Vagina (tissue), 2 donors: ENCODE measurements around the gene CADM2. TPM values are rescaled to one million over a fixed set of nuclear protein-coding genes. Genes with fewer than 3 reads are reported as not detected.

Experiments
- DNase-seq, 2 donors: peaks; one replicate each; pipeline ENCODE4 v3.0.0-alpha.2; 2017; ENCODE audit errors: extremely low spot score in 2 of 2
- H3K27ac ChIP-seq: fragments of 200-600 bp; sonication (generic); one replicate; pipeline ENCODE4 v1.5.1; 2019
- H3K27me3 ChIP-seq: fragments of 200-600 bp; sonication (generic); one replicate; pipeline ENCODE4 v1.5.1; 2019
- H3K36me3 ChIP-seq, 2 donors: fragments of 200-600 bp; sonication (generic); one replicate each; pipeline ENCODE4 v1.5.1; 2017 to 2019
- H3K4me1 ChIP-seq: fragments of 200-600 bp; sonication (generic); one replicate; pipeline ENCODE4 v1.5.1; 2019
- H3K4me3 ChIP-seq, 2 donors: fragments of 200-600 bp; sonication (generic); 1 replicate in 1 of 2; 2 replicates in 1 of 2; pipeline ENCODE4 v1.5.1; 2016 to 2019
- H3K9me3 ChIP-seq: fragments of 200-600 bp; sonication (generic); one replicate; pipeline ENCODE4 v1.5.1; 2019
- POLR2A ChIP-seq, 2 donors: fragments of 450-650 bp; IDR thresholded peaks; one replicate each; pipeline ENCODE4 v1.6.1; 2017; ENCODE audit warnings: antibody characterized with exemption in 2 of 2, mild to moderate bottlenecking in 2 of 2, moderate library complexity in 2 of 2
- POLR2AphosphoS5 ChIP-seq, 2 donors: sonication (generic); formaldehyde crosslinking; IDR thresholded peaks; one replicate each; pipeline ENCODE4 v1.9.0; 2017; ENCODE audit warnings: antibody characterized with exemption in 2 of 2, mild to moderate bottlenecking in 2 of 2, low read depth in 1 of 2; ENCODE audit not compliant: insufficient read depth in 1 of 2
- intact Hi-C: fragments of 100-400 bp; cut with DNase I; formaldehyde crosslinking; loops from one replicate; pipeline ENCODE4 v1.15.1; 2023
- total RNA-seq: library from RNA; depleted of rRNA; stranded (reverse); fragments of >200 nt; gene quantifications from one replicate; pipeline ENCODE4 v1.2.3, GENCODE V29; 2016
- TF ChIP-seq, protein P1 (sequence below), 3 experiments: fragments of 450-650 bp in 2 of 3; fragments of 200-600 bp in 1 of 3; sonication (generic) in 1 of 3; IDR thresholded peaks; one replicate each; pipeline ENCODE4 v1.5.1; 2017 to 2019; ENCODE audit warnings: antibody characterized with exemption in 3 of 3, mild to moderate bottlenecking in 2 of 3, moderate library complexity in 2 of 3

The CADM2 gene
- total RNA-seq, 1 donor from 2014 or later, result 3.7 TPM

DNA sequence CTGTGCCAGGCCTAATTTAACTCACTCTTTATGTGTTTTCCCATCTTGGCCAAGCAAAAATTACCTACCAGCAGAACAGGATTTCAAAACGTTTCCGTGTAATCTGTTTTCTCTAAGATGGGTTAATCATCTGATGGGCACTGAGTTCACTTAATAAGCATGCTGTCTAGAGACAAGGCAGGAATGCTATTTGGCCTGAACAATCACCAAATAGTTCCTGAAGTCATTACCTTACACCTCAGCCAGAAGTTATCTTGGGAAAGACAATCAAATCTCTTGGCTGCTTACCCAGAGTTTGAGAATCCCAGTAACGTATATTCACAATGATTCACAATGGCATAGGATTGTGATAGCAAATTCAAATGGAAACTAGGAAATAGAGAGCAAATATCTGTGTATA, 779.1 kb downstream of the CADM2 start:
- H3K36me3 ChIP-seq, result no peaks in the 10 kb centered on the region
- H3K27ac ChIP-seq, result no peak overlapping the region
- no peak for DNase-seq
- TF ChIP-seq, protein P1, sequence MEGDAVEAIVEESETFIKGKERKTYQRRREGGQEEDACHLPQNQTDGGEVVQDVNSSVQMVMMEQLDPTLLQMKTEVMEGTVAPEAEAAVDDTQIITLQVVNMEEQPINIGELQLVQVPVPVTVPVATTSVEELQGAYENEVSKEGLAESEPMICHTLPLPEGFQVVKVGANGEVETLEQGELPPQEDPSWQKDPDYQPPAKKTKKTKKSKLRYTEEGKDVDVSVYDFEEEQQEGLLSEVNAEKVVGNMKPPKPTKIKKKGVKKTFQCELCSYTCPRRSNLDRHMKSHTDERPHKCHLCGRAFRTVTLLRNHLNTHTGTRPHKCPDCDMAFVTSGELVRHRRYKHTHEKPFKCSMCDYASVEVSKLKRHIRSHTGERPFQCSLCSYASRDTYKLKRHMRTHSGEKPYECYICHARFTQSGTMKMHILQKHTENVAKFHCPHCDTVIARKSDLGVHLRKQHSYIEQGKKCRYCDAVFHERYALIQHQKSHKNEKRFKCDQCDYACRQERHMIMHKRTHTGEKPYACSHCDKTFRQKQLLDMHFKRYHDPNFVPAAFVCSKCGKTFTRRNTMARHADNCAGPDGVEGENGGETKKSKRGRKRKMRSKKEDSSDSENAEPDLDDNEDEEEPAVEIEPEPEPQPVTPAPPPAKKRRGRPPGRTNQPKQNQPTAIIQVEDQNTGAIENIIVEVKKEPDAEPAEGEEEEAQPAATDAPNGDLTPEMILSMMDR (IDR thresholded peaks at IDR 0.05), result no peak
- no peaks in the 10 kb centered on the region for H3K4me1 ChIP-seq
- no peak overlapping the region for H3K4me3 ChIP-seq
- H3K9me3 ChIP-seq, result no peaks in the 10 kb centered on the region
- no peaks in the 10 kb centered on the region for H3K27me3 ChIP-seq
- intact Hi-C loops, result no loop called here

DNA sequence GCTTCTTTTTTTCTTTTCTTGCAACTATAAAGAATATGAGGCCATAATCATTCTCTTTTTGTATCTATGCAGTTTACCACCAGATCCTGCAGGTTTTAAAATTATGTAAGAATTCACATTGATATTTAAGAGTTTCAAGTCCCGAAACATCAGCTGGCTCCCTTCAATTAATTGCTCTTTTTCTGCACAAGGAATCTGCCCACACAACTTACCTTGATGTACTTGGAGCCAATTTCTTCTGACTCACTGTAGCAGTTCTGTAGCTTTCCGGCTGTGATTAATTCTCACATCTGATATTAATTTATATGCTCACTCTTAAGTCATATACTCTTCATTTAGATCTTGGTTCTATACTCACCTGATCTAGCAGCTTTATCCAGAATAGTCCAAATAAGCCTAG, 781.8 kb downstream of the CADM2 start:
- intact Hi-C loops, result no loop called here
- no peak overlapping the region for H3K4me3 ChIP-seq
- no peak for DNase-seq
- no peaks in the 10 kb centered on the region for H3K36me3 ChIP-seq
- H3K4me1 ChIP-seq, result no peaks in the 10 kb centered on the region
- H3K27ac ChIP-seq, result no peak overlapping the region
- no peaks in the 10 kb centered on the region for H3K27me3 ChIP-seq
- TF ChIP-seq POLR2A (IDR thresholded peaks at IDR 0.05) (no peak), POLR2AphosphoS5 (IDR thresholded peaks at IDR 0.05; ENCODE audit: insufficient read depth in 1 of 2, low read depth in 1 of 2) (no peak)
- TF ChIP-seq, protein P1 (IDR thresholded peaks at IDR 0.05), result no peak
- no peaks in the 10 kb centered on the region for H3K9me3 ChIP-seq

DNA sequence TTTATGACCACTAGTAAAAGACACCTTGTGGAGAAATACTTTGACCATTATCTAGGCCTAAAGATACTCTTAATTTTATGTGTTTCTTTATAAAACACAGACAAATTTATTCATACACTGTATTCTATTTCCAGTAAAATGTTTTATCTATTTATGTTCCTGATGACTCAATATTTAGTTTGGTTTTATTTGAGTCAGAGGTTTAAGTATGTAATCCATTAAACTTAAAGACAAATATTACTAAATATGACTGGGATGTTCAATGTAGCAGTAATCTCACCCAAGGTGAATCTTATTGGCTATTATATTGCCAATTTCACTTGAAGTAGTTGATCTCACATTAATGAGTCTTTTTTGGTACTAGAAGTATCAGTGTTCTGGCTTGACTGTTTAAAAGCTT, 799.7 kb downstream of the CADM2 start:
- H3K36me3 ChIP-seq, result no peaks in the 10 kb centered on the region
- intact Hi-C loops, result no loop called here
- no peak overlapping the region for H3K4me3 ChIP-seq
- H3K4me1 ChIP-seq, result no peaks in the 10 kb centered on the region
- no peak for DNase-seq
- no peaks in the 10 kb centered on the region for H3K27me3 ChIP-seq
- H3K9me3 ChIP-seq, result no peaks in the 10 kb centered on the region
- no peak for TF ChIP-seq POLR2AphosphoS5 (IDR thresholded peaks at IDR 0.05; ENCODE audit: insufficient read depth in 1 of 2, low read depth in 1 of 2)
- TF ChIP-seq, protein P1 (IDR thresholded peaks at IDR 0.05), result no peak
- no peak for TF ChIP-seq POLR2A (IDR thresholded peaks at IDR 0.05)
- no peak overlapping the region for H3K27ac ChIP-seq

DNA sequence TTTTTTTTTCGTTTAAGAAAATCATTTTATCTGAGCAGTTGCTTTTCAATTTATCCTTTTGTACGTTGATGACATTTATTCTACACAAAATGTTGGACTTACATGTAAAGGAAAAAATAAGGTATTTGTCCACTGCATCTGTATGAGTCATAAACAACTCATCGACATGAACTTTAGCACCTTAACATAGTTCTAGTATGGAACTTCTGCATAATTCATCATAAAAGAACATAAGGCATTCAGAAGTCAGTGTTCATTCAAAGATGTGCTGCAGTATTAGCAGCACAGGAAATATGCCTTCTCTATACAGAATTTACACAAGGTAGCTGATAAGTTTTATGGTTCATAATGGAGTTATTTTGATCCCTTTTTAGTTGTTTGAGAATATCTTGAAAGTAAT, 801.6 kb downstream of the CADM2 start:
- H3K27me3 ChIP-seq, result no peaks in the 10 kb centered on the region
- DNase-seq, result no peak
- H3K4me3 ChIP-seq, result no peak overlapping the region
- H3K4me1 ChIP-seq, result no peaks in the 10 kb centered on the region
- no peaks in the 10 kb centered on the region for H3K9me3 ChIP-seq
- no peaks in the 10 kb centered on the region for H3K36me3 ChIP-seq
- no peak overlapping the region for H3K27ac ChIP-seq
- TF ChIP-seq POLR2AphosphoS5 (IDR thresholded peaks at IDR 0.05; ENCODE audit: insufficient read depth in 1 of 2, low read depth in 1 of 2) (no peak), POLR2A (IDR thresholded peaks at IDR 0.05) (no peak)
- TF ChIP-seq, protein P1 (IDR thresholded peaks at IDR 0.05), result no peak
- intact Hi-C loops, result no loop called here

DNA sequence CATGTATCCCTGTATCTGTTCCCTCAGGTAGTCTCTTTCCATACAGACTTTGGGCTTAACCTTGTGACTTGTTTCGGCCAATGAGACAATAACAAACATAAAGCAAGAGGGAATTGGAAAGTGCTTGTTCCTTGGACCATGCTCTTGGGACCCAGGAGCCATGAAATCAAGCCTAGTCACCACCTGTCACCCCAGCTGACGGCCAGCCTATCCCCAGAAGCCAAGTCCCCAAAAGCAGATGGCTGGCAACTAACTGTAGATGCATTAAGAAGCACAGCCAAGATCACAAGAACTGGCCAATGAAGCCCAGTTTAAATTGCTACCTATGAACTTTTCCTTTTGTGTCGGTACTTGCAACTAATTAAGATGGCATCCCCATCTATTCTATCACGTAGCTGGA, 822.0 kb downstream of the CADM2 start:
- Histone ChIP-seq H3K27me3 (no peaks in the 10 kb centered on the region), H3K4me1 (no peaks in the 10 kb centered on the region), H3K9me3 (no peaks in the 10 kb centered on the region), H3K36me3 (no peaks in the 10 kb centered on the region), H3K27ac (no peak overlapping the region), H3K4me3 (no peak overlapping the region)
- TF ChIP-seq POLR2A (IDR thresholded peaks at IDR 0.05) (no peak), POLR2AphosphoS5 (IDR thresholded peaks at IDR 0.05; ENCODE audit: insufficient read depth in 1 of 2, low read depth in 1 of 2) (no peak)
- TF ChIP-seq, protein P1 (IDR thresholded peaks at IDR 0.05), result no peak
- intact Hi-C loops, result no loop called here
- no peak for DNase-seq
